ENCODE results near the gene CEP55.
A peak's percentile ranks its signal among the peaks of the same experiment; 100 is the strongest.

The CEP55 gene

GRCh38 chr10:93456480-93456879, 39.9 kb upstream of the CEP55 start:
- DNase-seq (ENCODE audit: low read depth): no peak

DNA sequence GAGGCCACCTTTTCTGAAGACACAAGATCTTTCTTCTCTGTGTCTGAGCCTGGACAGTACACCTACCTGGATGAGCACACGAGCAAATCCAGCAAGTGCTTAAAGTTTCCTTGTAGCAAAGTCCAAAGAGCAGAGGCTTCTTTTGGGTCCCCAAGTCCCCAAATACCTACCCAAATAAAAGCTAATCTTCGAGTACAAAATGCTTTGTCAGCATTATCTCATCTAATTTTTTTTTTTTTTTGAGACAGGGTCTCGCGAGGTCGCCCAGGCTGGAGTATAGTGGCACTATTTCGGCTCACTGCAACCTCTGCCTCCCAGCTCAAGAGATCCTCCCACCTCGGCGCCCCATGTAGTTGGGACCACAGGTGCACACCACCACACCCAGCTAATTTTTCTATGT, 38.9 kb upstream of the CEP55 start:
- TF ChIP-seq, protein P1, sequence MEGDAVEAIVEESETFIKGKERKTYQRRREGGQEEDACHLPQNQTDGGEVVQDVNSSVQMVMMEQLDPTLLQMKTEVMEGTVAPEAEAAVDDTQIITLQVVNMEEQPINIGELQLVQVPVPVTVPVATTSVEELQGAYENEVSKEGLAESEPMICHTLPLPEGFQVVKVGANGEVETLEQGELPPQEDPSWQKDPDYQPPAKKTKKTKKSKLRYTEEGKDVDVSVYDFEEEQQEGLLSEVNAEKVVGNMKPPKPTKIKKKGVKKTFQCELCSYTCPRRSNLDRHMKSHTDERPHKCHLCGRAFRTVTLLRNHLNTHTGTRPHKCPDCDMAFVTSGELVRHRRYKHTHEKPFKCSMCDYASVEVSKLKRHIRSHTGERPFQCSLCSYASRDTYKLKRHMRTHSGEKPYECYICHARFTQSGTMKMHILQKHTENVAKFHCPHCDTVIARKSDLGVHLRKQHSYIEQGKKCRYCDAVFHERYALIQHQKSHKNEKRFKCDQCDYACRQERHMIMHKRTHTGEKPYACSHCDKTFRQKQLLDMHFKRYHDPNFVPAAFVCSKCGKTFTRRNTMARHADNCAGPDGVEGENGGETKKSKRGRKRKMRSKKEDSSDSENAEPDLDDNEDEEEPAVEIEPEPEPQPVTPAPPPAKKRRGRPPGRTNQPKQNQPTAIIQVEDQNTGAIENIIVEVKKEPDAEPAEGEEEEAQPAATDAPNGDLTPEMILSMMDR (conservative IDR thresholded peaks at IDR 0.05; ENCODE audit: low read depth, low read length): no peak
- DNase-seq (ENCODE audit: low read depth): no peak
- no peak overlapping the region for H3K4me3 ChIP-seq (ENCODE audit: low read length)

More at GRCh38 chr10:93456480-93456879, 39.9 kb upstream of the CEP55 start:
- H3K4me3 ChIP-seq (ENCODE audit: low read length): no peak overlapping the region
- TF ChIP-seq, protein P1 (conservative IDR thresholded peaks at IDR 0.05; ENCODE audit: low read depth, low read length): no peak

DNA sequence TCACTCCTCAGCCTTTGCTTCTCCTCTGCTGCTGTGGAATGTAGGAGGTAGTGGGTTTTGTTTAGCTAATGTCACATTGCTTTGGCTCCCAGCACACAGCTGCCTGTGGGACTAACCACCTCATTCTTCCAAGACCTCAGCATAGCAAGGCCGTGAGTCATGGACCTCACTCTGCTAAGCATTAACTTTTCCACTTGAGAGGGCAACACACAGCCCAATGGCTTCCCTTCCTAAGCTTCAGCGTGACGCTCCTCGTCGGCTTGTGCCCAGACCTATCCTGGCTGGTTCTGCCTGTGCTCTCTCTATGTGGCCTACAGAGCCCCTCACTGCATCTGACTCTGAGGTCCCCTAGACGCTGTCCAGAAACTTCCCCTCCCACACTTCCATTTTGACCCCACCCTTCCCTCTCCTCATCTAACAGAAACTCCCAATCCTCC, 37.6 kb upstream of the CEP55 start:
- no peak overlapping the region for H3K4me3 ChIP-seq (ENCODE audit: low read length)
- TF ChIP-seq, protein P1 (conservative IDR thresholded peaks at IDR 0.05; ENCODE audit: low read depth, low read length): no peak
- peak; percentile 100 for DNase-seq (ENCODE audit: low read depth)

DNA sequence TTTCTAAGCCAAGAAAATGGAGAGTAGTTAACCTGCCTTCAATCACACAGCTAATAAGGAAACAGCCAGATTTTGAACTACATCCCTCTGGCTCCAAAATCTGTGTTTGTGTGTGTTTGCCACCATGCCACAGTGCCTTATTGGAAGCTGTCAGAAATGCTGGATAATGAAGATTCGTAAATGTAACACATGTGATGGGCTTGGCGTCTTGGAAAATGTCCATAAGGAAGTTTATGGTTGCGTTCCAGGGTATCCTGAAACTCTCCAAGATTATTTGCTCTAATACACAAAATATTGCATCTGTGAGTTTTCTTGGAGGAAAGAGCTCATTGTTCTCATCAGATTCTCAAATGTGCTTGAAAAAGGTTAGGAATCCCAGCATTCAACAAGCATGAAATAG, 36.9 kb upstream of the CEP55 start:
- TF ChIP-seq, protein P1 (conservative IDR thresholded peaks at IDR 0.05; ENCODE audit: low read depth, low read length): no peak
- DNase-seq (ENCODE audit: low read depth): no peak
- H3K4me3 ChIP-seq (ENCODE audit: low read length): no peak overlapping the region

DNA sequence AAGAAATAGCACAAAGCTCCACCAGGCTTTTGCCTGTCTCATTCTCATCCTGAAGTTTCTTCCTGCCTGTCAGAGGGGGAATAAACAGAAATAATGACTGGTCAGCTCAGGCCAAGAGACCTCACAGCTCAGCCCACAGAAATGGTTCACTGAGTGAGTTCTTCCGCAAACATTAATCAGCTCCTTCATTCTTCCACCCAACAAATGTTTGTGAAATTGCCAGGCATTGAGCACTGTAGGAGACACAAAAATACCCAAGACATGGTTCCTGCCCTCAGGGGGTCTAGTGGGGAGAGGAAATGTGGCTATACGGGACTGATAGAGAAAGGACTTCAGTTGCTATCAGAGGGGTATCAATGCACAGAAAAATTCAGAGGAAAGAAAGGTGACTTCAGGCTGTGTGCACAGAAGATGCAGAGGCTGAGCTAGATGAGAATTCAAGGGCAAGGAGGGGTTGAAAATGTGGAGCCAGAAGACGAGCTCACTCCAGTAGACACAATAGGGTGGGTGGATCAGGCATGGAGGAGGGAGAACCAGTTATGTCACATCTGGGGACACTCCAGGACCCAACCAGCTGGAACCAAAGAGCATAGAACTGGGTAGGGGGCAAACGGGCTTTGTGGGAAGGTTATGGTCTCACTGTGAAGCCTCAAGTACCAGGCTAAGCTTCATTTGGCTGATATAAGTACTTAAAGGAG, 35.2 kb upstream of the CEP55 start:
- H3K4me3 ChIP-seq (ENCODE audit: low read length): no peak overlapping the region
- no peak for DNase-seq (ENCODE audit: low read depth)
- TF ChIP-seq, protein P1 (conservative IDR thresholded peaks at IDR 0.05; ENCODE audit: low read depth, low read length): no peak

DNA sequence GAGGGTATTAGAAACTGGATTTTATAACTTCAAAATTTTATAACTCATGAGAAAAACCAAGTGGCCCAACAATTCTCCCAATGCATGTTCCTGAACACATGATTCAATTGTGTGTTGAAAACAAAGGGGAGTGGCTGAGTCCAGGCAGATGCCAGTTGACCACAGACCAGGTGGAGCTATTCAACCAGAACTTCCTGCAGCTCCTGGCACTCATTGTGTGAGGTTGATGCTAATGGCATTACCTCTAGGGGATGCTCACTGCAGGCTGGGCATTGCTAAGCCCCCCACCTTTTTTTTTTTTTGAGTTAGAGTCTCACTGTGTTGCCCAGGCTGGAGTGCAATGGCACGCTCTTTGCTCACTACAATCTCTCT, 34.6 kb upstream of the CEP55 start:
- TF ChIP-seq, protein P1 (conservative IDR thresholded peaks at IDR 0.05; ENCODE audit: low read depth, low read length): peak; percentile 7
- no peak overlapping the region for H3K4me3 ChIP-seq (ENCODE audit: low read length)
- DNase-seq (ENCODE audit: low read depth): no peak

DNA sequence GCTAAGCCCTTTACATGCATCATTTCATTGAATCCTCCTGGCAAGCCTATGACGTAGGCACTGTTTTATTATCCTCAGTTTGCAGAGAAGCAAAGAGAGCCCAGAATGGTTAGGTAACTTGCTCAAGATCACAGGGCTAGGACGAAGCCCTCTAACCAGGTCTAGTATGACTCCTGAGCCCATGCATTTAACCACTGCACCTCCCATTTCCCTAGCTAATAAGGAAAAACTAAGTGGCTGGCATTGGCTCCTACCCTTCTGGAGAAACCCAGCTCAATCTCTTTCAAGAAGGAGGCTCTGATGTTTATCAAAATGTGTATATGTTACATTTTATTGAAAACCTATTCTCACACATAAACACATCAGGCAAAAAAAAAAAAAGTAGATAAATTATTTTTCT, 34.0 kb upstream of the CEP55 start:
- TF ChIP-seq, protein P1 (conservative IDR thresholded peaks at IDR 0.05; ENCODE audit: low read depth, low read length): no peak
- no peak for DNase-seq (ENCODE audit: low read depth)
- H3K4me3 ChIP-seq (ENCODE audit: low read length): no peak overlapping the region
